Motor neuron (in vitro differentiated cells): ENCODE results near the gene NLRP13. TPM values are rescaled to one million over a fixed set of nuclear protein-coding genes. Genes with fewer than 3 reads are reported as not detected.
"Not testable (repeated sequence)": the region's sequence is repeated elsewhere in the genome, so short reads cannot be mapped to it uniquely, and the experiment has no call there.

Experiments used
- ATAC-seq, 8 experiments: fragments of 200-7000 bp; cut with Tn5 transposase; replicated peaks in 6 of 8; 2 replicates each; pipeline ENCODE4 v1.8.0; 2021; ENCODE audit warnings: mild to moderate bottlenecking in 8 of 8, moderate library complexity in 8 of 8
- H3K27ac ChIP-seq, 2 donors: fragments of 250-450 bp; sonication (Bioruptor Pico); 2 replicates each; pipeline ENCODE4 v1.9.0; 2021; ENCODE audit warnings: antibody characterized with exemption in 2 of 2, mild to moderate bottlenecking in 2 of 2, moderate library complexity in 1 of 2
- H3K4me1 ChIP-seq, 2 donors: fragments of 250-450 bp; sonication (Bioruptor Pico); replicated peaks in 1 of 2; 2 replicates each; pipeline ENCODE4 v1.6.1; 2021; ENCODE audit warnings: antibody characterized with exemption in 2 of 2, mild to moderate bottlenecking in 2 of 2, moderate library complexity in 1 of 2
- H3K4me3 ChIP-seq, 5 donors: fragments of 250-450 bp; sonication (Bioruptor Pico); 2 replicates each; pipeline ENCODE4 v1.9.0; 2021; ENCODE audit warnings: antibody characterized with exemption in 5 of 5, mild to moderate bottlenecking in 5 of 5, moderate library complexity in 4 of 5
- WGBS, 10 experiments: fragments of 450-650 bp; shearing (Covaris generic); methylation state at CpG; one replicate each; pipeline ENCODE4 v1.0.0; 2022; 5-methylcytosine and 5-hydroxymethylcytosine counted together
- in situ Hi-C, 9 experiments: fragments of 400-800 bp; cut with MboI; loops; one replicate each; pipeline ENCODE4 v1.15.0; 2021; ENCODE audit warnings: low sequenced_read_pairs in 9 of 9, low pct_unique_long_range_greater_than_20kb in 2 of 9; ENCODE audit not compliant: unreplicated experiment in 9 of 9
- total RNA-seq, 8 experiments: library from RNA; unstranded; fragments of 300-600 nt; gene quantifications; 2 replicates each; pipeline versions ENCODE4 v1.2.3 to v1.2.4, GENCODE V29; 2022

NLRP13 gene
- total RNA-seq, 8 experiments from 2014 or later = 0.04 to 0.28 (median 0.10) TPM; not detected in 5

- H3K4me1 ChIP-seq, H3K4me3 ChIP-seq, in situ Hi-C loops, ATAC-seq, H3K27ac ChIP-seq: not testable (repeated sequence)
- WGBS, 10 experiments = 0 to 64% methylated on average over 1 to 5 of the region's 5 CpGs; no CpG with 5 or more reads in 8 of the 10 experiments
Observed at GRCh38 chr19:55929258-55929657, 2.9 kb downstream of the NLRP13 start.

GRCh38 chr19:55927991-55928390 is 4.1 kb downstream of the NLRP13 start:
- Histone ChIP-seq H3K27ac (no peak overlapping the region), H3K4me1 (no peaks in the 10 kb centered on the region), H3K4me3 (no peak overlapping the region)
- no peak for ATAC-seq
- in situ Hi-C loops = no loop called here
- 0 to 80% (median 20%) methylated on average over 1 to 5 of the region's 8 CpGs; no CpG with 5 or more reads in 2 of the 10 experiments for WGBS, 10 experiments

- WGBS, 10 experiments = 0 to 67% (median 19%) methylated on average over 1 to 5 of the region's 5 CpGs; no CpG with 5 or more reads in 2 of the 10 experiments
- H3K27ac ChIP-seq = no peak overlapping the region
- in situ Hi-C loops = no loop called here
- H3K4me1 ChIP-seq = no peaks in the 10 kb centered on the region
- no peak overlapping the region for H3K4me3 ChIP-seq
- ATAC-seq = no peak
Observed at GRCh38 chr19:55923556-55923955, 8.6 kb downstream of the NLRP13 start.

GRCh38 chr19:55913643-55914268 is 18.4 kb downstream of the NLRP13 start:
- no peak overlapping the region for H3K4me3 ChIP-seq
- in situ Hi-C loops = no loop called here
- no peak overlapping the region for H3K27ac ChIP-seq
- WGBS, 10 experiments = 8 to 54% (median 14%) methylated on average over 2 to 6 of the region's 9 CpGs; no CpG with 5 or more reads in 1 of the 10 experiments
- ATAC-seq = no peak
- no peaks in the 10 kb centered on the region for H3K4me1 ChIP-seq

- no peak for ATAC-seq
- in situ Hi-C loops = no loop called here
- Histone ChIP-seq H3K4me3 (no peak overlapping the region), H3K4me1 (no peaks in the 10 kb centered on the region), H3K27ac (no peak overlapping the region)
- WGBS, 10 experiments = 0 to 80% (median 31%) methylated on average over 1 to 5 of the region's 7 CpGs; no CpG with 5 or more reads in 2 of the 10 experiments
Observed at GRCh38 chr19:55912916-55913315, 19.2 kb downstream of the NLRP13 start.

- H3K4me1 ChIP-seq = no peaks in the 10 kb centered on the region
- in situ Hi-C loops = no loop called here
- H3K27ac ChIP-seq = no peak overlapping the region
- no peak for ATAC-seq
- WGBS, 10 experiments = 0% methylated on average over 1 to 2 of the region's 2 CpGs; no CpG with 5 or more reads in 4 of the 10 experiments
- H3K4me3 ChIP-seq = no peak overlapping the region
Observed at GRCh38 chr19:55909801-55910200, 22.3 kb downstream of the NLRP13 start.

- H3K4me3 ChIP-seq = no peak overlapping the region
- H3K4me1 ChIP-seq = no peaks in the 10 kb centered on the region
- H3K27ac ChIP-seq = no peak overlapping the region
- WGBS, 10 experiments = 20 to 71% (median 38%) methylated on average over 1 to 3 of the region's 3 CpGs; no CpG with 5 or more reads in 3 of the 10 experiments
- in situ Hi-C loops = no loop called here
- ATAC-seq = no peak
Observed at GRCh38 chr19:55907746-55908145, 24.4 kb downstream of the NLRP13 start.

GRCh38 chr19:55907286-55907685 is 24.9 kb downstream of the NLRP13 start:
- Histone ChIP-seq H3K27ac (no peak overlapping the region), H3K4me1 (no peaks in the 10 kb centered on the region), H3K4me3 (no peak overlapping the region)
- 0 to 40% (median 28%) methylated on average over 1 to 7 of the region's 7 CpGs; no CpG with 5 or more reads in 1 of the 10 experiments for WGBS, 10 experiments
- ATAC-seq = no peak
- in situ Hi-C loops = no loop called here

GRCh38 chr19:55902080-55902751 is 29.9 kb downstream of the NLRP13 start:
- WGBS, 10 experiments = 0 to 63% (median 20%) methylated on average over 1 to 5 of the region's 9 CpGs; no CpG with 5 or more reads in 1 of the 10 experiments
- H3K4me3 ChIP-seq = no peak overlapping the region
- H3K27ac ChIP-seq = no peak overlapping the region
- no peaks in the 10 kb centered on the region for H3K4me1 ChIP-seq
- ATAC-seq = no peak
- in situ Hi-C loops = no loop called here

GRCh38 chr19:55901369-55902079 is 30.6 kb downstream of the NLRP13 start:
- H3K27ac ChIP-seq = no peak overlapping the region
- no peaks in the 10 kb centered on the region for H3K4me1 ChIP-seq
- no peak overlapping the region for H3K4me3 ChIP-seq
- 4 to 43% (median 20%) methylated on average over 2 to 8 of the region's 13 CpGs; no CpG with 5 or more reads in 1 of the 10 experiments for WGBS, 10 experiments
- no peak for ATAC-seq
- in situ Hi-C loops = no loop called here

- H3K4me1 ChIP-seq = no peaks in the 10 kb centered on the region
- WGBS, 10 experiments = 0 to 30% (median 10%) methylated on average over 1 to 4 of the region's 12 CpGs; no CpG with 5 or more reads in 4 of the 10 experiments
- ATAC-seq = no peak
- in situ Hi-C loops = no loop called here
- H3K27ac ChIP-seq = no peak overlapping the region
- no peak overlapping the region for H3K4me3 ChIP-seq
Observed at GRCh38 chr19:55898911-55899310, 33.2 kb downstream of the NLRP13 start.

GRCh38 chr19:55882626-55883025 is 49.5 kb downstream of the NLRP13 start:
- H3K27ac ChIP-seq = no peak overlapping the region
- no peaks in the 10 kb centered on the region for H3K4me1 ChIP-seq
- ATAC-seq = no peak
- no peak overlapping the region for H3K4me3 ChIP-seq
- WGBS, 10 experiments = 0 to 100% (median 17%) methylated on average over 1 to 4 of the region's 4 CpGs; no CpG with 5 or more reads in 1 of the 10 experiments
- in situ Hi-C loops = no loop called here

- H3K4me1 ChIP-seq = no peaks in the 10 kb centered on the region
- 0 to 38% (median 6%) methylated on average over 1 to 2 of the region's 3 CpGs; no CpG with 5 or more reads in 5 of the 10 experiments for WGBS, 10 experiments
- H3K27ac ChIP-seq = no peak overlapping the region
- in situ Hi-C loops = no loop called here
- H3K4me3 ChIP-seq = no peak overlapping the region
- ATAC-seq = no peak
Observed at GRCh38 chr19:55877211-55877610, 54.9 kb downstream of the NLRP13 start.
